K562 (cell line): ENCODE measurements around the gene NPAS1. TPM values are rescaled to one million over a fixed set of nuclear protein-coding genes. Genes with fewer than 3 reads are reported as not detected.

ENCODE experiments used
- ATAC-seq: fragments of 200-7000 bp; cut with Tn5 transposase; 3 replicates; pipeline ENCODE4 v1.9.1; 2020; ENCODE audit warnings: moderate library complexity
- BruUV-seq: library from RNA; stranded (reverse); fragments of 400-500 nt; replicated peaks from 2 replicates; lab custom pipeline; 2021; lab: Mats Ljungman, UMichigan
- CTCF ChIA-PET: fragments of 300-600 bp; formaldehyde crosslinking; extraction: SDS; loops from one replicate; lab custom pipeline; 2021; ENCODE audit warnings: low intra/inter-chr PET ratio; lab: Yijun Ruan, JAX
- POLR2A ChIA-PET: fragments of 300-600, 350-650 bp; sonication (Branson Sonifier 250); formaldehyde crosslinking; extraction: SDS; loops from one replicate; lab custom pipeline; 2021; ENCODE audit warnings: antibody characterized with exemption, inconsistent platforms; lab: Yijun Ruan, JAX
- DNase-seq, 4 experiments: peaks; one replicate each; pipeline versions ENCODE4 v3.0.0 to v3.0.0-alpha.2; 2011 to 2018; ENCODE audit warnings: low spot score in 3 of 4, mixed read lengths in 3 of 4; ENCODE audit errors: extremely low read depth in 1 of 4
- FAIRE-seq: peaks from 2 replicates; lab custom pipeline; 2011; peaks lifted over from hg19 to GRCh38; lab: Jason Lieb, UNC
- H2AFZ ChIP-seq: 2 replicates; pipeline ENCODE4 v1.6.0; 2011; ENCODE audit warnings: low read depth, low read length, control low read depth, inconsistent platforms
- H3K27ac ChIP-seq: fragments of 200-600 bp; 3 replicates; pipeline ENCODE4 v1.8.0; 2011; ENCODE audit warnings: low read depth, mild to moderate bottlenecking, control low read depth, inconsistent platforms, low read length, moderate library complexity, mixed read lengths; ENCODE audit errors: extremely low read depth
- H3K27me3 ChIP-seq, 2 experiments: fragments of 300-600 bp in 1 of 2; 2 replicates in 1 of 2; 3 replicates in 1 of 2; pipeline versions ENCODE4 v1.6.0 to v1.8.0; 2011; ENCODE audit warnings: inconsistent platforms in 2 of 2, low read length in 2 of 2, mild to moderate bottlenecking in 1 of 2, mixed read lengths in 1 of 2, moderate library complexity in 1 of 2; ENCODE audit not compliant: control insufficient read depth in 2 of 2, insufficient read depth in 2 of 2
- H3K36me3 ChIP-seq: fragments of 300-600 bp; 3 replicates; pipeline ENCODE4 v1.8.0; 2011; ENCODE audit warnings: mild to moderate bottlenecking, low read length, inconsistent platforms; ENCODE audit not compliant: control insufficient read depth, insufficient read depth
- H3K4me1 ChIP-seq, 2 experiments: fragments of 200-600 bp in 1 of 2; replicated peaks in 1 of 2; 2 replicates in 1 of 2; 3 replicates in 1 of 2; pipeline versions ENCODE4 v1.5.1 to v1.8.0; 2011; ENCODE audit warnings: inconsistent platforms in 2 of 2, low read length in 2 of 2, mild to moderate bottlenecking in 1 of 2, mixed read lengths in 1 of 2, moderate library complexity in 1 of 2; ENCODE audit not compliant: control insufficient read depth in 2 of 2, insufficient read depth in 2 of 2
- H3K4me2 ChIP-seq: 2 replicates; pipeline ENCODE4 v1.6.1; 2011; ENCODE audit warnings: low read length, control low read depth, inconsistent platforms, mixed read lengths; ENCODE audit not compliant: insufficient read depth
- H3K4me3 ChIP-seq: fragments of 200-600 bp; sonication (generic), shearing (Covaris generic); 2 replicates; pipeline ENCODE4 v1.5.1; 2016; ENCODE audit warnings: control low read depth, inconsistent platforms
- H3K79me2 ChIP-seq: fragments of 200-600 bp; 3 replicates; pipeline ENCODE4 v1.8.0; 2011; ENCODE audit warnings: low read length, inconsistent platforms; ENCODE audit not compliant: control insufficient read depth, insufficient read depth
- H3K9ac ChIP-seq, 2 experiments: 2 replicates each; pipeline versions ENCODE4 v1.6.0 to v1.6.1; 2011; ENCODE audit warnings: low read depth in 2 of 2, low read length in 2 of 2, control low read depth in 1 of 2, inconsistent platforms in 1 of 2, mild to moderate bottlenecking in 1 of 2, mixed read lengths in 1 of 2; ENCODE audit not compliant: insufficient read depth in 1 of 2
- H3K9me1 ChIP-seq: one replicate; pipeline ENCODE4 v1.6.0; 2011; ENCODE audit warnings: inconsistent platforms, mild to moderate bottlenecking, low read length, moderate library complexity; ENCODE audit not compliant: control insufficient read depth, insufficient read depth
- H3K9me3 ChIP-seq: replicated peaks from 2 replicates; pipeline ENCODE4 v1.5.1; 2011; ENCODE audit warnings: low read depth, low read length, inconsistent platforms; ENCODE audit not compliant: control insufficient read depth, insufficient read depth
- H4K20me1 ChIP-seq: replicated peaks from 2 replicates; pipeline ENCODE4 v1.6.1; 2011; ENCODE audit warnings: low read length, inconsistent platforms, mixed read lengths; ENCODE audit not compliant: control insufficient read depth, insufficient read depth
- ARHGAP35 ChIP-seq: fragments of 450-650 bp; IDR thresholded peaks from 2 replicates; pipeline ENCODE4 v1.6.1; 2018; ENCODE audit not compliant: partially characterized antibody
- BRD9 ChIP-seq: fragments of 450-650 bp; IDR thresholded peaks from 2 replicates; pipeline ENCODE4 v1.6.1; 2018; ENCODE audit warnings: low read depth; ENCODE audit not compliant: partially characterized antibody
- CBX3 ChIP-seq, 2 experiments: IDR thresholded peaks; 1 replicate in 1 of 2; 2 replicates in 1 of 2; pipeline ENCODE4 v1.6.1; 2012; ENCODE audit warnings: inconsistent platforms in 2 of 2, low read length in 2 of 2, borderline replicate concordance in 1 of 2, control low read depth in 1 of 2
- CBX8 ChIP-seq: fragments of 200-600 bp; sonication (generic); IDR thresholded peaks from 2 replicates; pipeline ENCODE4 v1.6.1; 2012; ENCODE audit warnings: borderline replicate concordance, mixed run types, low read depth, mild to moderate bottlenecking, moderate library complexity, mixed read lengths, low read length, control low read depth, inconsistent platforms; ENCODE audit not compliant: poor library complexity, severe bottlenecking; ENCODE audit errors: extremely low read depth
- GABPB1 ChIP-seq: sonication (generic); formaldehyde crosslinking; IDR thresholded peaks from 2 replicates; pipeline ENCODE4 v1.8.0; 2022; ENCODE audit warnings: mild to moderate bottlenecking, missing genetic modification reagents
- HNRNPUL1 ChIP-seq: fragments of 200-400 bp; formaldehyde crosslinking; IDR thresholded peaks from 2 replicates; pipeline ENCODE4 v1.6.1; 2017; ENCODE audit warnings: low read length
- MXD1 ChIP-seq: fragments of 250-450 bp; sonication (Bioruptor Pico); IDR thresholded peaks from 2 replicates; pipeline ENCODE4 v1.8.0; 2021; ENCODE audit warnings: borderline replicate concordance, mild to moderate bottlenecking, moderate library complexity; ENCODE audit not compliant: poor library complexity, severe bottlenecking
- PCBP2 ChIP-seq: fragments of 200-400 bp; formaldehyde crosslinking; IDR thresholded peaks from 2 replicates; pipeline ENCODE4 v1.6.1; 2018; ENCODE audit warnings: low read length, low read depth, mild to moderate bottlenecking, moderate library complexity; ENCODE audit not compliant: poor library complexity, severe bottlenecking
- RFX7 ChIP-seq: fragments of 250-450 bp; sonication (Bioruptor Pico); IDR thresholded peaks from 2 replicates; pipeline ENCODE4 v1.5.1; 2021; ENCODE audit warnings: mild to moderate bottlenecking
- SMARCA4 ChIP-seq: fragments of 450-650 bp; IDR thresholded peaks from 2 replicates; pipeline ENCODE4 v1.6.1; 2016
- SMC3 ChIP-seq: conservative IDR thresholded peaks from 2 replicates; pipeline ENCODE4 v1.6.1; 2011; ENCODE audit warnings: low read depth, low read length, improper control_type of control experiment; ENCODE audit not compliant: insufficient read depth
- SRSF1 ChIP-seq: fragments of 200-400 bp; formaldehyde crosslinking; IDR thresholded peaks from 2 replicates; pipeline ENCODE4 v1.6.1; 2017; ENCODE audit warnings: mild to moderate bottlenecking, low read depth, low read length, moderate library complexity
- TEAD1 ChIP-seq, 2 experiments: fragments of 450-650 bp in 1 of 2; sonication (generic) in 1 of 2; formaldehyde crosslinking; IDR thresholded peaks; 2 replicates each; pipeline versions ENCODE4 v1.4.0 to v1.8.0; 2020 to 2022; ENCODE audit warnings: mild to moderate bottlenecking in 2 of 2, missing genetic modification reagents in 1 of 2
- ZNF311 ChIP-seq: fragments of 250-450 bp; sonication (Bioruptor Pico); IDR thresholded peaks from 2 replicates; pipeline ENCODE4 v1.4.0; 2020; ENCODE audit warnings: mild to moderate bottlenecking, moderate library complexity
- ZNF347 ChIP-seq: fragments of 450-650 bp; formaldehyde crosslinking; IDR thresholded peaks from 2 replicates; pipeline ENCODE4 v1.4.0; 2020; ENCODE audit warnings: low read depth, mild to moderate bottlenecking, moderate library complexity
- ZNF431 ChIP-seq: sonication (generic); formaldehyde crosslinking; IDR thresholded peaks from 2 replicates; pipeline ENCODE4 v1.8.0; 2022; ENCODE audit warnings: mild to moderate bottlenecking, missing genetic modification reagents
- ZNF436 ChIP-seq: fragments of 250-450, 450-650 bp; sonication (Bioruptor Pico); formaldehyde crosslinking; IDR thresholded peaks from 2 replicates; pipeline ENCODE4 v1.7.0; 2020; ENCODE audit warnings: mild to moderate bottlenecking
- WGBS: fragments of 100-300 bp; shearing (Covaris generic); methylation state at CpG from one replicate; pipeline ENCODE4 v1.1.6; 2016; ENCODE audit warnings: low coverage, mixed read lengths; ENCODE audit not compliant: insufficient coverage; ENCODE audit errors: missing lambda C conversion rate; 5-methylcytosine and 5-hydroxymethylcytosine counted together
- in situ Hi-C: fragments of 300-500 bp; cut with MboI; formaldehyde crosslinking; loops from 4 replicates; pipeline ENCODE4 v1.15.0; 2018; ENCODE audit warnings: inconsistent platforms, mixed read lengths
- intact Hi-C: fragments of 100-400 bp; cut with micrococcal nuclease; formaldehyde crosslinking; loops from 2 replicates; pipeline ENCODE4 v1.14.2; 2022
- polyA plus RNA-seq, 8 experiments: library from polyadenylated mRNA; depleted of rRNA in 4 of 8; stranded (reverse) in 5 of 8; unstranded in 3 of 8; fragments of >200 nt; fragmentation: Nextera tagmentation in 2 of 8; fragmentation: Illumina TruSeq in 1 of 8; extraction: Ambion mirVana in 2 of 8; extraction: Trizol in 1 of 8; gene quantifications; 2 replicates each; pipeline versions ENCODE4 v1.2.1 to v1.2.3, GENCODE V29; 2011 to 2014; ENCODE audit warnings: inconsistent platforms in 1 of 8, missing spikeins in 1 of 8
- total RNA-seq, 7 experiments: library from RNA; depleted of rRNA in 6 of 7; stranded (reverse); fragments of >200 nt in 6 of 7; fragmentation: Illumina TruSeq in 2 of 7; extraction: Trizol in 2 of 7; gene quantifications; 2 replicates each; pipeline versions ENCODE4 v1.2.1 to v1.2.3, GENCODE V29; 2011 to 2021; ENCODE audit warnings: low replicate concordance in 1 of 7

NPAS1 gene
- total and polyA plus RNA-seq, 9 of the 15 experiments (the other 6 are each of a cell fraction or from before 2014, with no cell fraction given), result 0.58 to 5.3 (median 2.0) TPM; not detected in 2

- no peak for TF ChIP-seq PCBP2
- no peak for TF ChIP-seq ZNF436 (CRISPR knock-in tag)
These were observed 21.1 kb upstream of the NPAS1 start (continued) for GRCh38 chr19:46998445-46999125.

GRCh38 chr19:46999377-46999776, 20.3 kb upstream of the NPAS1 start:
- 82% methylated on average over 5 of the region's 7 CpGs for WGBS

More at GRCh38 chr19:46999377-46999776, 20.3 kb upstream of the NPAS1 start:
- ATAC-seq (no peak), FAIRE-seq (no peak), DNase-seq (no peak)
- no peak overlapping the region for H3K9ac ChIP-seq
- H4K20me1 ChIP-seq, result no peaks in the 10 kb centered on the region
- TF ChIP-seq SMC3, result no peak
- TF ChIP-seq CBX8, result no peak
- no peak for TF ChIP-seq CBX3 (IDR thresholded peaks at IDR 0.05; ENCODE audit: borderline replicate concordance in 1 of 2, low read length in 2 of 2)
- no peak for TF ChIP-seq ZNF311
- no peak for TF ChIP-seq SMARCA4
- no peak for TF ChIP-seq HNRNPUL1
- TF ChIP-seq SRSF1, result no peak
- no peak for TF ChIP-seq MXD1 (CRISPR knock-in tag)
- no peak for TF ChIP-seq BRD9
- TF ChIP-seq TEAD1 (CRISPR knock-in tag; IDR thresholded peaks at IDR 0.05), result no peak
- TF ChIP-seq ZNF347 (CRISPR knock-in tag), result no peak
- no peak for TF ChIP-seq GABPB1 (CRISPR knock-in tag)
- no peak for TF ChIP-seq ZNF431
- TF ChIP-seq RFX7 (CRISPR knock-in tag), result no peak
- TF ChIP-seq ARHGAP35, result no peak
- no peak overlapping the region for H3K4me3 ChIP-seq
- intact Hi-C loops, result no loop called here
- no peaks in the 10 kb centered on the region for H3K79me2 ChIP-seq
- ChIA-PET CTCF (no interaction called here), POLR2A (no interaction called here)
- H3K4me1 ChIP-seq, result peaks cover 0 to 17% of the 10 kb centered on the region in 2 experiments; a peak in 2 of 5 replicates
- no TSS peak for BruUV-seq
- H3K36me3 ChIP-seq, result peaks cover 31% of the 10 kb centered on the region; the same call in 2 of the 3 replicates
- no peaks in the 10 kb centered on the region for H3K9me1 ChIP-seq
- H3K9me3 ChIP-seq, result no peaks in the 10 kb centered on the region
- no peaks in the 10 kb centered on the region for H3K27me3 ChIP-seq
- in situ Hi-C loops, result loop anchor here (10.0 kb wide), 1 partner anchor 245 kb away; no protein-coding TSS in a partner anchor
- no peak overlapping the region for H3K4me2 ChIP-seq
- no peak overlapping the region for H2AFZ ChIP-seq
- H3K27ac ChIP-seq, result no peak overlapping the region
